NCI-H2081 treated with DMSO at 0.1 percent for 48 hours (cell line): ENCODE results near the gene BACH2.

Experiments
- DNase-seq: peaks from one replicate; lab custom pipeline; 2025; lab: John Stamatoyannopoulos, UW

BACH2 gene

GRCh38 chr6:90277302-90278011, 19.2 kb downstream of the BACH2 start:
- DNase-seq, result no peak

GRCh38 chr6:90274451-90275030, 22.1 kb downstream of the BACH2 start:
- DNase-seq, result no peak

GRCh38 chr6:90273863-90274262, 22.8 kb downstream of the BACH2 start:
- DNase-seq, result no peak

- no peak for DNase-seq
These were observed 23.7 kb downstream of the BACH2 start for GRCh38 chr6:90272895-90273294.

GRCh38 chr6:90271831-90272230, 24.8 kb downstream of the BACH2 start:
- DNase-seq, result no peak

- no peak for DNase-seq
These were observed 27.3 kb downstream of the BACH2 start for GRCh38 chr6:90269334-90269733.

GRCh38 chr6:90268178-90268577, 28.5 kb downstream of the BACH2 start:
- DNase-seq, result no peak

GRCh38 chr6:90266905-90267621, 29.6 kb downstream of the BACH2 start:
- no peak for DNase-seq

- DNase-seq, result no peak
These were observed 32.1 kb downstream of the BACH2 start for GRCh38 chr6:90264561-90264960.

GRCh38 chr6:90263633-90264032, 33.0 kb downstream of the BACH2 start:
- no peak for DNase-seq

GRCh38 chr6:90261801-90262200, 34.8 kb downstream of the BACH2 start:
- DNase-seq, result no peak

GRCh38 chr6:90257486-90257738, 39.2 kb downstream of the BACH2 start:
- DNase-seq, result no peak

GRCh38 chr6:90256698-90257485, 39.8 kb downstream of the BACH2 start:
- no peak for DNase-seq

- DNase-seq, result no peak
These were observed 43.0 kb downstream of the BACH2 start for GRCh38 chr6:90253631-90254030.

- DNase-seq, result no peak
These were observed 45.2 kb downstream of the BACH2 start for GRCh38 chr6:90251295-90251992.

GRCh38 chr6:90250405-90250804, 46.2 kb downstream of the BACH2 start:
- no peak for DNase-seq

- no peak for DNase-seq
These were observed 47.2 kb downstream of the BACH2 start for GRCh38 chr6:90249458-90249857.

GRCh38 chr6:90249034-90249433, 47.6 kb downstream of the BACH2 start:
- no peak for DNase-seq

- no peak for DNase-seq
These were observed 49.4 kb downstream of the BACH2 start for GRCh38 chr6:90247262-90247661.

GRCh38 chr6:90241229-90241880, 55.3 kb downstream of the BACH2 start:
- peak; percentile 3 for DNase-seq

- DNase-seq, result no peak
These were observed 58.0 kb downstream of the BACH2 start for GRCh38 chr6:90238496-90239266.
